NT2/D1 (cell line): ENCODE results near the gene SLC43A3.
A peak's percentile ranks its signal among the peaks of the same experiment; 100 is the strongest.

Source experiments
- DNase-seq: peaks from one replicate; pipeline ENCODE4 v3.0.0-alpha.2; 2011; ENCODE audit warnings: low read depth, low spot score
- H3K27me3 ChIP-seq: 2 replicates; pipeline ENCODE4 v1.6.0; 2011; ENCODE audit warnings: mild to moderate bottlenecking; ENCODE audit not compliant: insufficient read length, insufficient read depth
- H3K36me3 ChIP-seq: 2 replicates; pipeline ENCODE4 v1.6.1; 2011; ENCODE audit warnings: mild to moderate bottlenecking, low read length, mixed read lengths; ENCODE audit not compliant: insufficient read depth, insufficient read length
- H3K4me1 ChIP-seq: 2 replicates; pipeline ENCODE4 v1.5.1; 2011; ENCODE audit not compliant: insufficient read depth, insufficient read length
- H3K4me3 ChIP-seq: 2 replicates; pipeline ENCODE4 v1.5.1; 2011; ENCODE audit warnings: low read depth; ENCODE audit not compliant: insufficient read length
- H3K9ac ChIP-seq: 2 replicates; pipeline ENCODE4 v1.6.0; 2011; ENCODE audit warnings: low read depth; ENCODE audit not compliant: insufficient read length
- H3K9me3 ChIP-seq: 2 replicates; pipeline ENCODE4 v1.5.1; 2011; ENCODE audit warnings: mild to moderate bottlenecking, low read length; ENCODE audit not compliant: insufficient read depth
- SUZ12 ChIP-seq: IDR thresholded peaks from 2 replicates; pipeline ENCODE4 v1.6.1; 2011; ENCODE audit not compliant: insufficient read length, insufficient read depth; ENCODE audit errors: extremely low read depth
- YY1 ChIP-seq: IDR thresholded peaks from 2 replicates; pipeline ENCODE4 v1.6.1; 2011; ENCODE audit not compliant: insufficient read length, insufficient read depth
- ZNF274 ChIP-seq: IDR thresholded peaks from 2 replicates; pipeline ENCODE4 v1.6.1; 2011; ENCODE audit warnings: mild to moderate bottlenecking, low read depth, low read length

Gene SLC43A3

GRCh38 chr11:57473285-57473841 lies 46.4 kb upstream of the SLC43A3 start:
- Histone ChIP-seq H3K9me3 (no peaks in the 10 kb centered on the region), H3K27me3 (no peaks in the 10 kb centered on the region), H3K36me3 (peaks cover 2% of the 10 kb centered on the region), H3K4me3 (no peak overlapping the region), H3K9ac (no peak overlapping the region), H3K4me1 (peaks cover 17% of the 10 kb centered on the region)
- TF ChIP-seq SUZ12: no peak
- no peak for TF ChIP-seq ZNF274
- TF ChIP-seq YY1: no peak
- no peak for DNase-seq

- Histone ChIP-seq H3K4me3 (no peak overlapping the region), H3K9ac (no peak overlapping the region), H3K36me3 (peaks cover 2% of the 10 kb centered on the region), H3K4me1 (peaks cover 9% of the 10 kb centered on the region), H3K27me3 (no peaks in the 10 kb centered on the region), H3K9me3 (no peaks in the 10 kb centered on the region)
- TF ChIP-seq YY1 (no peak), ZNF274 (no peak), SUZ12 (no peak)
- DNase-seq: no peak
Measured at GRCh38 chr11:57471496-57471895, 44.6 kb upstream of the SLC43A3 start.

GRCh38 chr11:57469268-57469667 lies 42.3 kb upstream of the SLC43A3 start:
- DNase-seq: no peak
- no peak overlapping the region for H3K9ac ChIP-seq
- TF ChIP-seq YY1: no peak
- TF ChIP-seq SUZ12: no peak
- TF ChIP-seq ZNF274: no peak
- H3K27me3 ChIP-seq: no peaks in the 10 kb centered on the region
- peaks cover 2% of the 10 kb centered on the region for H3K36me3 ChIP-seq
- no peaks in the 10 kb centered on the region for H3K9me3 ChIP-seq
- peaks cover 12% of the 10 kb centered on the region for H3K4me1 ChIP-seq
- no peak overlapping the region for H3K4me3 ChIP-seq

- no peak overlapping the region for H3K9ac ChIP-seq
- H3K4me1 ChIP-seq: peaks cover 13% of the 10 kb centered on the region
Measured at GRCh38 chr11:57468276-57468675, 41.4 kb upstream of the SLC43A3 start.

GRCh38 chr11:57467508-57468157 lies 40.7 kb upstream of the SLC43A3 start:
- no peak for DNase-seq
- Histone ChIP-seq H3K4me1 (peaks cover 19% of the 10 kb centered on the region), H3K9ac (no peak overlapping the region)

More at GRCh38 chr11:57468276-57468675, 41.4 kb upstream of the SLC43A3 start:
- Histone ChIP-seq H3K9me3 (no peaks in the 10 kb centered on the region), H3K4me3 (no peak overlapping the region), H3K27me3 (no peaks in the 10 kb centered on the region), H3K36me3 (peaks cover 2% of the 10 kb centered on the region)
- TF ChIP-seq YY1 (no peak), SUZ12 (no peak), ZNF274 (no peak)
- no peak for DNase-seq

GRCh38 chr11:57466680-57467079 lies 39.8 kb upstream of the SLC43A3 start:
- peaks cover 13% of the 10 kb centered on the region for H3K27me3 ChIP-seq
- H3K9me3 ChIP-seq: no peaks in the 10 kb centered on the region
- TF ChIP-seq YY1 (no peak), SUZ12 (no peak), ZNF274 (no peak)
- no peak overlapping the region for H3K4me3 ChIP-seq
- peaks cover 2% of the 10 kb centered on the region for H3K36me3 ChIP-seq
- peaks cover 27% of the 10 kb centered on the region for H3K4me1 ChIP-seq
- DNase-seq: no peak
- H3K9ac ChIP-seq: no peak overlapping the region

More at GRCh38 chr11:57467508-57468157, 40.7 kb upstream of the SLC43A3 start:
- H3K27me3 ChIP-seq: peaks cover 4% of the 10 kb centered on the region
- H3K4me3 ChIP-seq: no peak overlapping the region
- TF ChIP-seq SUZ12 (no peak), ZNF274 (no peak), YY1 (no peak)
- H3K9me3 ChIP-seq: no peaks in the 10 kb centered on the region
- H3K36me3 ChIP-seq: peaks cover 2% of the 10 kb centered on the region

- peaks cover 2% of the 10 kb centered on the region for H3K36me3 ChIP-seq
- H3K27me3 ChIP-seq: peaks cover 22% of the 10 kb centered on the region
- no peak overlapping the region for H3K4me3 ChIP-seq
- DNase-seq: no peak
- peaks cover 28% of the 10 kb centered on the region for H3K4me1 ChIP-seq
- peak overlapping the region; percentile 12 for H3K9ac ChIP-seq
- TF ChIP-seq ZNF274: no peak
- TF ChIP-seq SUZ12: no peak
- no peak for TF ChIP-seq YY1
- H3K9me3 ChIP-seq: no peaks in the 10 kb centered on the region
Measured at GRCh38 chr11:57464539-57465181, 37.7 kb upstream of the SLC43A3 start.
